Activated CD8-positive, alpha-beta memory T cell treated with anti-CD3 and anti-CD28 coated beads for 24 hours (primary cell): Measurements from ENCODE around the gene PTPN12.
"Not testable (repeated sequence)": the region's sequence is repeated elsewhere in the genome, so short reads cannot be mapped to it uniquely, and the experiment has no call there.

Source experiments
- DNase-seq: peaks from one replicate; pipeline ENCODE4 v3.0.0-alpha.2; 2020

PTPN12 gene

DNA sequence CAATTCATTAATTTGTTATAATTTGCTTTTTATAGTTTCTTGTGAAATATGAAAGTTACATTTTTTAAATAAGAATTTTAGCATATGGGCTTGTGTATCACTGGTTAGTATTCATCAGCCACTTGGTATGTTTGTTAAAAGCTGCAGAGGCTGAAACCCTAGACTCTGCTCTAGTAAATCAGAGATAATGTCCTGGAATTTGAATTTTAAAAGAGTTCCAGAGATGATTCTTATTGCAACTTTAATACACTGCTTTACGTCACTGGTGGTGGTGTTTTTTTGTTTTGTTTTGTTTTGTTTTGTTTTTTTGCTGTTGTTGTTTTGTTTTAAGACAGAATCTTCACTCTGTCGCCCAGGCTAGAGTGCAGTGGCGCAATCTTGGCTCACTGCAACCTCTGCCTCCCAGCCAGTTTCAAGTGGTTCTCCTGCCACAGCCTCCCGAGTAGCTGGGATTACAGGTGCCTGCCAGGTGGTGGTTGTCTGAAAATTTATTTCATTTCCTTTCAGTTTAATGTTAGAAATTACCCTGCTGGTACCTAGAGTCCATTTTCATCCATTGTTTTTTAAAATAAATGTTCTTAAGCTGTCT, 43.8 kb downstream of the PTPN12 start:
- no peak for DNase-seq

- no peak for DNase-seq
Measured at GRCh38 chr7:77587272-77587671, 50.2 kb downstream of the PTPN12 start.

DNA sequence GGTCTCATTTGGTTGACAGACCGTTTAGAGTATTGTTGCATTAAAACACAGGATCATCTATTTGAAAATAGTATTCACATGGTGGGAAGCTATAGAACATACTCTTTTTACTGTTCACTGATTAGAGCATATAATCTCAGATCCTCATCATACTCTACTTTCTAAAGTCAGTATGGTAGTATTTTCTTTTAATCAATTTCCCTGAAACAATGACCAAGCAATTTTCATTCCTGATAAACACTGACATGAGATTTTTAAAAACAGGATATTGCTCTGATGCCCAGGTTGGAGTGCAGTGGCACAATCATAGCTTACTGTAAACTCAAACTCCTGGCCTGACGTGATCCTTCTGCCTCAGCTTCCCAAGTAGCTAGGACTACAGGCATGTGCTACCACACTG, 63.9 kb downstream of the PTPN12 start:
- no peak for DNase-seq

GRCh38 chr7:77606562-77606961, 69.5 kb downstream of the PTPN12 start:
- DNase-seq, result no peak

- DNase-seq, result no peak
Measured at GRCh38 chr7:77619314-77619713, 82.2 kb downstream of the PTPN12 start.

DNA sequence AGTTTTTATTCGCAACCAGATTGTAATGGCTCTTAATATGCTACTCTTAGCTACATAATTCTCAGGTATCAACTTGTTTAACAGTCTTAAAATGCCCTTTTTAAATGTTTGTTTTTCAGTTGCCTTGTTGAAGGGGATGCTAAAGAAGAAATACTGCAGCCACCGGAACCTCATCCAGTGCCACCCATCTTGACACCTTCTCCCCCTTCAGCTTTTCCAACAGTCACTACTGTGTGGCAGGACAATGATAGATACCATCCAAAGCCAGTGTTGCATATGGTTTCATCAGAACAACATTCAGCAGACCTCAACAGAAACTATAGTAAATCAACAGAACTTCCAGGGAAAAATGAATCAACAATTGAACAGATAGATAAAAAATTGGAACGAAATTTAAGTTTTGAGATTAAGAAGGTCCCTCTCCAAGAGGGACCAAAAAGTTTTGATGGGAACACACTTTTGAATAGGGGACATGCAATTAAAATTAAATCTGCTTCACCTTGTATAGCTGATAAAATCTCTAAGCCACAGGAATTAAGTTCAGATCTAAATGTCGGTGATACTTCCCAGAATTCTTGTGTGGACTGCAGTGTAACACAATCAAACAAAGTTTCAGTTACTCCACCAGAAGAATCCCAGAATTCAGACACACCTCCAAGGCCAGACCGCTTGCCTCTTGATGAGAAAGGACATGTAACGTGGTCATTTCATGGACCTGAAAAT, 89.7 kb downstream of the PTPN12 start:
- no peak for DNase-seq

GRCh38 chr7:77627309-77627676, 90.2 kb downstream of the PTPN12 start:
- DNase-seq, result no peak

DNA sequence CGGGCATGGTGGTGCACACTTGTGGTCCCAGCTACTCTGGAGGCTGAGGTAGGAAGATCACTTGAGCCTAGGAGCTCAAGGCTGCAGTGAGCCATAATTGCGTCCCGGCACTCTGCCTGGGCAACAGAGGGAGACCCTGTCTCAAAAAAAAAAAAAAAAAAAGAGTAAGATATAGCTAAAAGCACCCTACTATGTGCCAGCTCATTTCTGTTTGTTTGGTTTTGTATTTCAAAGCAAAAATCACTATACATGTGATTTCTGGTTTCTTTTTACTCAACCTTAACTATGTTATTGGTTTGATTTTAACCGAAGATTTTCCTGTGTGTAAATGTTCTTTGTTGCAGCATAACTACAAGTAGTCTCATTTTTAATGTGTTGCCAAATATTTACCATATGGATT, 92.7 kb downstream of the PTPN12 start:
- no peak for DNase-seq

GRCh38 chr7:77631820-77632219, 94.7 kb downstream of the PTPN12 start:
- no peak for DNase-seq

DNA sequence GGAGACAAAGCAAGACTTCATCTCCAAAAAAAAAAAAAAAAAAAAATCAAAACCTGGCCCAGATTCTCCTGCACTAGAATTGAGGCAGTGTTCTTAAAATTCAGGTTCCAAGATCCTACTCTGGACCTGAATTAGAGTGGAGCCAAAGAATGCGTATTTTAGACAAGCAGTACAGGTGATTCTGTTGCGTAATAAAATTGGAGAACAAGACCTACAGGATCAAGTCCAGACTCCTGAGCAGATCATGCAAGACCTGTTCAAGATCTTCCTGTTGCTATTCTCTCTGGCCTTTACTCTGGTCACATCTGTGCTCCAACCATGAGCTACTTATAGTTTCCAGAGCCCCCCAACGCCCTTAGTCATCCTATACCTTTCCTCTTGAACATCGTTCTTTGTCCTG, 107.7 kb downstream of the PTPN12 start:
- peak; percentile 7 for DNase-seq

DNA sequence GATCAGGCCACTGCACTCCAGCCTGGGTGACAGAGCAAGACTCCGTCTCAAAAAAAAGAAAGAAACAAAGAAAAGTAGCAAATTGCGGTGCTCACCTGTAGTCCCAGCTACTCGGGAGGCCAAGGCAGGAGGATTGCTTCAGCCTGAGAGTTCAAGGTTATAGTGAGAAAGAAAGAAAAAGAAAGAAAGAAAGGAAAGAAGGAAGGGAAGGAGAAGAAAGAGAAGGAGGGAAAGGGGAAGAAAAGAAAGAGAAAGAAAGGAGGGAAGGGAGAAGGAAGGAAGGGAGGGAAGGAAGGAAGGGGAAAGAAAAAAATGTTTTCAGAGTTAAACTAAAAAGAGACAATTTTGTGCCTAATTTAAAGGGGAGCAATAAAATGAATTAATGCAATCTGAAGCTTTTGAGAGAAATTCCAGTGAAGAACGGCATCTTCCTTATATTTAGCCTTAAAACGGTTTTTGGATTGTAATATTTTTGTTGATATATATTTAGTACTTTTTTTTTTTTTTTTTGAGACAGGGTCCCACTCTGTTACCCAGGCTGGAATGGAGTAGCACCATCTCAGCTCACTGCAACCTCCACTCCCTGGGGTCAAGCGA, 111.7 kb downstream of the PTPN12 start:
- DNase-seq, result no peak

- DNase-seq, result no peak
Measured at GRCh38 chr7:77649716-77650349, 112.7 kb downstream of the PTPN12 start.

GRCh38 chr7:77651575-77652162, 114.6 kb downstream of the PTPN12 start:
- DNase-seq, result no peak

DNA sequence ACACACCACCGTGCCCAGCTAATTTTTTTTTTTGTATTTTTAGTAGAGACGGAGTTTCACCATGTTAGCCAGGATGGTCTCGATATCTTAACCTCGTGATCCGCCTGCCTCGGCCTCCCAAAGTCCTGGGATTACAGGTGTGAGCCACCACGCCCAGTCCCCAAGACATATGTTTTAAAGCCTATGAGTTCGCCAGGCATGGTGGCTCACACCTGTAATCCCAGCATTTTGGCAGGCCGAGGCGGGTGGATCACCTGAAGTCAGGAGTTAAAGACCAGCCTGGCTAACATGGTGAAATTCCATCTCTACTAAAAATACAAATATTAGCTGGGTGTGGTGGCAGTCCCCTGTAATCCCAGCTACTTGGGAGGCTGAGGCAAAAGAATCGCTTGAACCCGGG, 115.7 kb downstream of the PTPN12 start:
- DNase-seq, result not testable (repeated sequence)

GRCh38 chr7:77653572-77653971, 116.5 kb downstream of the PTPN12 start:
- DNase-seq, result no peak

DNA sequence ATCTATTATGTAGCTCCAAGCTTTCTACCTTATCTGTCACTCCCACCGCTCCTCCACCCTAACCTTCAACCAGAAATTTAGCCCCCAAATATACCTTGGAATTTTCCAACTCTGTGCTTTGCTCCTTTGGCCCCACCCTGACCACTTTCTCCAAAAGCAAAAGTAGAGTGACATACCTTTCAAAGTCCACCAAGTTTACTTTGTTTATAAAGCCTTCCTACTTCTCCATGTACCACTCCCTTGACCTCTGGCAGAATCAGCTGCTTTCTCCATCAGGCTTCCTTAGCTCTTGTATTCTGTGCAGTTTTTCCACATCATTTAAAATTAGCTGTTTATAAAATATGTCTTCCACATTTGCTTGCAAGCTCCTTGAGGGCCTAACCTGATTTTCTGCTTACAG, 118.3 kb downstream of the PTPN12 start:
- no peak for DNase-seq

- DNase-seq, result no peak
Measured at GRCh38 chr7:77655836-77656455, 118.9 kb downstream of the PTPN12 start.

DNA sequence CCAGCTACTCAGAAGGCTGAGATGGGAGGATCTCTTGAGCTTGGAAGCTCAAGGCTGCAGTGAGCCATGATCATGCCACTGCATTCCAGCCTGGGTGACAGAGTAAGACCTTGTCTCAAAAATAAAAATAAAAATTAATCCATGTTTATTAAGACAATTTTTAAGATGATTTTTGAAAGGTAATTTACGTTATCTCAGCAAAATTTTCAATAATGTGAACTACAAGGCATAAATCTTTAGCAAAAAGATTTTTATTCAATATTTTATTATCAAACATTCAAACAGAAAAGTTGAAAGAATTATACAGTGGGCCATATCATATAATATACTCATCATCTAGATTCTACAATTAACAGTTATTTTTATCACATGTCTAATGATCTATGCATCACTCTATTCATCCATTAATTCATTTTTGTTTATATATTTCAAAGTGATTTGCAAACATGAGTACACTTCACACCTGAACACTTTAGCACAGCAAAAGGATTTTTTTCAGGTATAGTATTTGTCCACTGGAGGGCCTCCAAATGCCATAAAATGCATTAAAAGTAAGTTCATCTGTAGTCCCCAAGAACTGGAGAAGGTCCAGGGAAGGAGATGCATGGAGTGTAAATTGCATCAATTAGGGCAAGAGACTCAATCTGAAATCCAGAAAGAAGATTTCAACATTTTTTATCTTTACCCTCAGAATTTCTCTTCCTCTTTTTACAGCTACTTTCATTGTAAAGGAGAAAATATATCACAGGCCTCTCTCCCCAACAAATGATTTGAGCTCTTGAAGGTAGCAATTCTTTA, 120.5 kb downstream of the PTPN12 start:
- DNase-seq, result no peak

GRCh38 chr7:77658928-77659327, 121.8 kb downstream of the PTPN12 start:
- no peak for DNase-seq

GRCh38 chr7:77661816-77662215, 124.7 kb downstream of the PTPN12 start:
- no peak for DNase-seq

DNA sequence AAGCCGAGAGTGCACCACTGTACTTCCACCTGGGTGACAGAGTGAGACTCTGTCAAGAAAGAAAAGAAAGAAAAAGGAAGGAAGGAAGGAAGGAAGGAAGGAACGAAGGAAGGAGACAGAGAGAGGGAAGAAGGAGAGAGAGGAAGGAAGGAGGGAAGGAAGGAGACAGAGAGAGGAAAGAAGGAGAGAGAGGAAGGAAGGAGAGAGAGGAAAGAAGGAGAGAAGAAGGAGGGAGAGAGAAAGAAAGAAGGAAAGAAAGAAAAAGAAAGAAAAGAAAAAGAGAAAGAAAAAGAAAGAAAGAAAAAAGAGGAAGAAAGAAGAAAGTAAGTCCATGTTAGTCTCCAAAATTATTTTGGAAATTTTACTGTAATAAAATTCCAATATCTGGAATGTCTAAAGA, 125.8 kb downstream of the PTPN12 start:
- no peak for DNase-seq

DNA sequence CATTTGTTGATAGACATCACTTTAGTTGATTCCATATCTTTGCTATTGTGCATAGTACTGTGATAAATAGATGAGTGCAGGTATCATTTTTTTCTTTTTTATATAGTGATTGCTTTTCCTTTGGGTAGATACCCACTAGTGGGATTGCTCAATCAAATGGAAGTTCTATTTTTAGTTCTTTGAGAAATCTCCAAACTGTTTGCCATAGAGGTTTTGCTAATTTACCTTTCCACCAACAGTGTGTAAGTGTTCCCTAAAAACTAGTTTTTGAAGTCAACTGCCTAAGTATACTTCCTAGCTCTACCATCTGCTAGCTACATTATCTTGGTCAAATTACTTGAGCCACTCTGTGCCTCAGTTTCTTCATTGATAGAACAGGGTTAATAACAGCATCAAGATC, 127.6 kb downstream of the PTPN12 start:
- DNase-seq, result no peak
